ENCODE results near the gene ERG28. TPM values are rescaled to one million over a fixed set of nuclear protein-coding genes. Genes with fewer than 3 reads are reported as not detected.

The ERG28 gene
- total and polyA plus RNA-seq, 2 experiments from 2014 or later, result 27.9 to 95.1 TPM

DNA sequence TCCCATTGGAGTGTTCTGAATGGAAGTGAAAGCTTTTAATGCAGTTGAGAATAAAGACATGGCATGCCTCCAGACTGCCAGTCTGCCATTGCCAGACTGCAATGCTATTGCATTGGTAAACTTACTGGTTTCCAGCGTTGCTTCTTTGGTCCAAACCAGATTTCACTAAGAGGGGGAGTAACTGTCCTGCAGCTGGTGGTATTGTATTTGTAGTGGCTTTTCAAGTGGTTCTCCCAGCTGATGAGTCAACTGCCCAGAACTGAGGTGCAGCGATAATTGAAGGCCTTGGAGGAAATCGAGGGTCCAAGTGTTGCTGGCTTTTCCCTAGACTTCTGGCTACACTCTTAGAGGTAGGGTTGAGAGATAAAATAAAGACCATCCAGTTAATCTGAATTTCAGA, 31.9 kb downstream of the ERG28 start (continued):
- TF ChIP-seq, protein P1, sequence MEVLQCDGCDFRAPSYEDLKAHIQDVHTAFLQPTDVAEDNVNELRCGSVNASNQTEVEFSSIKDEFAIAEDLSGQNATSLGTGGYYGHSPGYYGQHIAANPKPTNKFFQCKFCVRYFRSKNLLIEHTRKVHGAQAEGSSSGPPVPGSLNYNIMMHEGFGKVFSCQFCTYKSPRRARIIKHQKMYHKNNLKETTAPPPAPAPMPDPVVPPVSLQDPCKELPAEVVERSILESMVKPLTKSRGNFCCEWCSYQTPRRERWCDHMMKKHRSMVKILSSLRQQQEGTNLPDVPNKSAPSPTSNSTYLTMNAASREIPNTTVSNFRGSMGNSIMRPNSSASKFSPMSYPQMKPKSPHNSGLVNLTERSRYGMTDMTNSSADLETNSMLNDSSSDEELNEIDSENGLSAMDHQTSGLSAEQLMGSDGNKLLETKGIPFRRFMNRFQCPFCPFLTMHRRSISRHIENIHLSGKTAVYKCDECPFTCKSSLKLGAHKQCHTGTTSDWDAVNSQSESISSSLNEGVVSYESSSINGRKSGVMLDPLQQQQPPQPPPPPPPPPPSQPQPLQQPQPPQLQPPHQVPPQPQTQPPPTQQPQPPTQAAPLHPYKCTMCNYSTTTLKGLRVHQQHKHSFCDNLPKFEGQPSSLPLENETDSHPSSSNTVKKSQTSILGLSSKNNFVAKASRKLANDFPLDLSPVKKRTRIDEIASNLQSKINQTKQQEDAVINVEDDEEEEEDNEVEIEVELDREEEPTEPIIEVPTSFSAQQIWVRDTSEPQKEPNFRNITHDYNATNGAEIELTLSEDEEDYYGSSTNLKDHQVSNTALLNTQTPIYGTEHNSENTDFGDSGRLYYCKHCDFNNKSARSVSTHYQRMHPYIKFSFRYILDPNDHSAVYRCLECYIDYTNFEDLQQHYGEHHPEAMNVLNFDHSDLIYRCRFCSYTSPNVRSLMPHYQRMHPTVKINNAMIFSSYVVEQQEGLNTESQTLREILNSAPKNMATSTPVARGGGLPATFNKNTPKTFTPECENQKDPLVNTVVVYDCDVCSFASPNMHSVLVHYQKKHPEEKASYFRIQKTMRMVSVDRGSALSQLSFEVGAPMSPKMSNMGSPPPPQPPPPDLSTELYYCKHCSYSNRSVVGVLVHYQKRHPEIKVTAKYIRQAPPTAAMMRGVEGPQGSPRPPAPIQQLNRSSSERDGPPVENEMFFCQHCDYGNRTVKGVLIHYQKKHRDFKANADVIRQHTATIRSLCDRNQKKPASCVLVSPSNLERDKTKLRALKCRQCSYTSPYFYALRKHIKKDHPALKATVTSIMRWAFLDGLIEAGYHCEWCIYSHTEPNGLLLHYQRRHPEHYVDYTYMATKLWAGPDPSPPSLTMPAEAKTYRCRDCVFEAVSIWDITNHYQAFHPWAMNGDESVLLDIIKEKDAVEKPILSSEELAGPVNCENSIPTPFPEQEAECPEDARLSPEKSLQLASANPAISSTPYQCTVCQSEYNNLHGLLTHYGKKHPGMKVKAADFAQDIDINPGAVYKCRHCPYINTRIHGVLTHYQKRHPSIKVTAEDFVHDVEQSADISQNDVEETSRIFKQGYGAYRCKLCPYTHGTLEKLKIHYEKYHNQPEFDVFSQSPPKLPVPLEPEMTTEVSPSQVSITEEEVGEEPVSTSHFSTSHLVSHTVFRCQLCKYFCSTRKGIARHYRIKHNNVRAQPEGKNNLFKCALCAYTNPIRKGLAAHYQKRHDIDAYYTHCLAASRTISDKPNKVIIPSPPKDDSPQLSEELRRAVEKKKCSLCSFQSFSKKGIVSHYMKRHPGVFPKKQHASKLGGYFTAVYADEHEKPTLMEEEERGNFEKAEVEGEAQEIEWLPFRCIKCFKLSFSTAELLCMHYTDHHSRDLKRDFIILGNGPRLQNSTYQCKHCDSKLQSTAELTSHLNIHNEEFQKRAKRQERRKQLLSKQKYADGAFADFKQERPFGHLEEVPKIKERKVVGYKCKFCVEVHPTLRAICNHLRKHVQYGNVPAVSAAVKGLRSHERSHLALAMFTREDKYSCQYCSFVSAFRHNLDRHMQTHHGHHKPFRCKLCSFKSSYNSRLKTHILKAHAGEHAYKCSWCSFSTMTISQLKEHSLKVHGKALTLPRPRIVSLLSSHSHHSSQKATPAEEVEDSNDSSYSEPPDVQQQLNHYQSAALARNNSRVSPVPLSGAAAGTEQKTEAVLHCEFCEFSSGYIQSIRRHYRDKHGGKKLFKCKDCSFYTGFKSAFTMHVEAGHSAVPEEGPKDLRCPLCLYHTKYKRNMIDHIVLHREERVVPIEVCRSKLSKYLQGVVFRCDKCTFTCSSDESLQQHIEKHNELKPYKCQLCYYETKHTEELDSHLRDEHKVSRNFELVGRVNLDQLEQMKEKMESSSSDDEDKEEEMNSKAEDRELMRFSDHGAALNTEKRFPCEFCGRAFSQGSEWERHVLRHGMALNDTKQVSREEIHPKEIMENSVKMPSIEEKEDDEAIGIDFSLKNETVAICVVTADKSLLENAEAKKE (CRISPR knock-in tag; IDR thresholded peaks at IDR 0.05), result no peak
- TF ChIP-seq ZNF114 (CRISPR knock-in tag; IDR thresholded peaks at IDR 0.05), result no peak
- TF ChIP-seq, protein P2, sequence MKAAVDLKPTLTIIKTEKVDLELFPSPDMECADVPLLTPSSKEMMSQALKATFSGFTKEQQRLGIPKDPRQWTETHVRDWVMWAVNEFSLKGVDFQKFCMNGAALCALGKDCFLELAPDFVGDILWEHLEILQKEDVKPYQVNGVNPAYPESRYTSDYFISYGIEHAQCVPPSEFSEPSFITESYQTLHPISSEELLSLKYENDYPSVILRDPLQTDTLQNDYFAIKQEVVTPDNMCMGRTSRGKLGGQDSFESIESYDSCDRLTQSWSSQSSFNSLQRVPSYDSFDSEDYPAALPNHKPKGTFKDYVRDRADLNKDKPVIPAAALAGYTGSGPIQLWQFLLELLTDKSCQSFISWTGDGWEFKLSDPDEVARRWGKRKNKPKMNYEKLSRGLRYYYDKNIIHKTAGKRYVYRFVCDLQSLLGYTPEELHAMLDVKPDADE (IDR thresholded peaks at IDR 0.05), result no peak
- TF ChIP-seq JUNB (IDR thresholded peaks at IDR 0.05; ENCODE audit: unreplicated experiment), result no peak
- TF ChIP-seq, protein P3, sequence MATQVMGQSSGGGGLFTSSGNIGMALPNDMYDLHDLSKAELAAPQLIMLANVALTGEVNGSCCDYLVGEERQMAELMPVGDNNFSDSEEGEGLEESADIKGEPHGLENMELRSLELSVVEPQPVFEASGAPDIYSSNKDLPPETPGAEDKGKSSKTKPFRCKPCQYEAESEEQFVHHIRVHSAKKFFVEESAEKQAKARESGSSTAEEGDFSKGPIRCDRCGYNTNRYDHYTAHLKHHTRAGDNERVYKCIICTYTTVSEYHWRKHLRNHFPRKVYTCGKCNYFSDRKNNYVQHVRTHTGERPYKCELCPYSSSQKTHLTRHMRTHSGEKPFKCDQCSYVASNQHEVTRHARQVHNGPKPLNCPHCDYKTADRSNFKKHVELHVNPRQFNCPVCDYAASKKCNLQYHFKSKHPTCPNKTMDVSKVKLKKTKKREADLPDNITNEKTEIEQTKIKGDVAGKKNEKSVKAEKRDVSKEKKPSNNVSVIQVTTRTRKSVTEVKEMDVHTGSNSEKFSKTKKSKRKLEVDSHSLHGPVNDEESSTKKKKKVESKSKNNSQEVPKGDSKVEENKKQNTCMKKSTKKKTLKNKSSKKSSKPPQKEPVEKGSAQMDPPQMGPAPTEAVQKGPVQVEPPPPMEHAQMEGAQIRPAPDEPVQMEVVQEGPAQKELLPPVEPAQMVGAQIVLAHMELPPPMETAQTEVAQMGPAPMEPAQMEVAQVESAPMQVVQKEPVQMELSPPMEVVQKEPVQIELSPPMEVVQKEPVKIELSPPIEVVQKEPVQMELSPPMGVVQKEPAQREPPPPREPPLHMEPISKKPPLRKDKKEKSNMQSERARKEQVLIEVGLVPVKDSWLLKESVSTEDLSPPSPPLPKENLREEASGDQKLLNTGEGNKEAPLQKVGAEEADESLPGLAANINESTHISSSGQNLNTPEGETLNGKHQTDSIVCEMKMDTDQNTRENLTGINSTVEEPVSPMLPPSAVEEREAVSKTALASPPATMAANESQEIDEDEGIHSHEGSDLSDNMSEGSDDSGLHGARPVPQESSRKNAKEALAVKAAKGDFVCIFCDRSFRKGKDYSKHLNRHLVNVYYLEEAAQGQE (IDR thresholded peaks at IDR 0.05; ENCODE audit: unreplicated experiment), result no peak
- TF ChIP-seq EZH2phosphoT487 (IDR thresholded peaks at IDR 0.05; ENCODE audit: unreplicated experiment), result no peak
- no peak for TF ChIP-seq STAT1 (IDR thresholded peaks at IDR 0.05; ENCODE audit: unreplicated experiment)
- no peak for TF ChIP-seq POLR2AphosphoS5 (IDR thresholded peaks at IDR 0.05; ENCODE audit: low read depth)

Data from GM23338 (cell line).